Measurements from ENCODE around the gene SMIM7. TPM values are rescaled to one million over a fixed set of nuclear protein-coding genes. Genes with fewer than 3 reads are reported as not detected.

Gene SMIM7
- total and polyA plus RNA-seq, 2 experiments from 2014 or later = 67.2 to 88.2 TPM

DNA sequence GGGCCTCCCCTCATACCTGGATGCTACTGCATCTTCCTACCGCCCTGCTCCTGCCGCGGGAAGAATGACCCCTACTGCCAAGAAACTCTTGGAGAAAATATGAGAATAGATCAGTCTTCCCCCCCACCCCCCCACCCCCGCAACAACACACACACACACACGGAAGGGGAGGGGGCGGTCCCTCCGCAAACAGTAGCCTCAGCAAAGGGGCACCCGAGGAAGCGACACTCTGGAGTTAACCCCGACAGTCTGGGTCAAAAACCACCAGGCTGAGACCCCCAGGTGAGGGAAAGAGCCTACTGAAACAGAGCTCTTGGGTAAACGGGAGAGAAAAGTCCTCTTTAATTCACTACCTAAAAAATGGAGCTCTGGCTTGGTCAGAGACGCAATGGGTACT, 33.1 kb downstream of the SMIM7 start:
- Histone ChIP-seq H3K4me3 (peak overlapping the region; percentile 98), H3K27me3 (no peaks in the 10 kb centered on the region), H3K9me3 (ENCODE audit: low read depth) (no peaks in the 10 kb centered on the region), H3K27ac (peak overlapping the region; percentile 86), H3K4me1 (ENCODE audit: low read depth) (peaks cover 13% of the 10 kb centered on the region), H3K36me3 (no peaks in the 10 kb centered on the region)
- TF ChIP-seq, protein P1, sequence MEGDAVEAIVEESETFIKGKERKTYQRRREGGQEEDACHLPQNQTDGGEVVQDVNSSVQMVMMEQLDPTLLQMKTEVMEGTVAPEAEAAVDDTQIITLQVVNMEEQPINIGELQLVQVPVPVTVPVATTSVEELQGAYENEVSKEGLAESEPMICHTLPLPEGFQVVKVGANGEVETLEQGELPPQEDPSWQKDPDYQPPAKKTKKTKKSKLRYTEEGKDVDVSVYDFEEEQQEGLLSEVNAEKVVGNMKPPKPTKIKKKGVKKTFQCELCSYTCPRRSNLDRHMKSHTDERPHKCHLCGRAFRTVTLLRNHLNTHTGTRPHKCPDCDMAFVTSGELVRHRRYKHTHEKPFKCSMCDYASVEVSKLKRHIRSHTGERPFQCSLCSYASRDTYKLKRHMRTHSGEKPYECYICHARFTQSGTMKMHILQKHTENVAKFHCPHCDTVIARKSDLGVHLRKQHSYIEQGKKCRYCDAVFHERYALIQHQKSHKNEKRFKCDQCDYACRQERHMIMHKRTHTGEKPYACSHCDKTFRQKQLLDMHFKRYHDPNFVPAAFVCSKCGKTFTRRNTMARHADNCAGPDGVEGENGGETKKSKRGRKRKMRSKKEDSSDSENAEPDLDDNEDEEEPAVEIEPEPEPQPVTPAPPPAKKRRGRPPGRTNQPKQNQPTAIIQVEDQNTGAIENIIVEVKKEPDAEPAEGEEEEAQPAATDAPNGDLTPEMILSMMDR (IDR thresholded peaks at IDR 0.05; ENCODE audit: low read depth, low read length) = no peak
- no peak for DNase-seq (ENCODE audit: low read depth in 1 of 2, low spot score in 1 of 2)

DNA sequence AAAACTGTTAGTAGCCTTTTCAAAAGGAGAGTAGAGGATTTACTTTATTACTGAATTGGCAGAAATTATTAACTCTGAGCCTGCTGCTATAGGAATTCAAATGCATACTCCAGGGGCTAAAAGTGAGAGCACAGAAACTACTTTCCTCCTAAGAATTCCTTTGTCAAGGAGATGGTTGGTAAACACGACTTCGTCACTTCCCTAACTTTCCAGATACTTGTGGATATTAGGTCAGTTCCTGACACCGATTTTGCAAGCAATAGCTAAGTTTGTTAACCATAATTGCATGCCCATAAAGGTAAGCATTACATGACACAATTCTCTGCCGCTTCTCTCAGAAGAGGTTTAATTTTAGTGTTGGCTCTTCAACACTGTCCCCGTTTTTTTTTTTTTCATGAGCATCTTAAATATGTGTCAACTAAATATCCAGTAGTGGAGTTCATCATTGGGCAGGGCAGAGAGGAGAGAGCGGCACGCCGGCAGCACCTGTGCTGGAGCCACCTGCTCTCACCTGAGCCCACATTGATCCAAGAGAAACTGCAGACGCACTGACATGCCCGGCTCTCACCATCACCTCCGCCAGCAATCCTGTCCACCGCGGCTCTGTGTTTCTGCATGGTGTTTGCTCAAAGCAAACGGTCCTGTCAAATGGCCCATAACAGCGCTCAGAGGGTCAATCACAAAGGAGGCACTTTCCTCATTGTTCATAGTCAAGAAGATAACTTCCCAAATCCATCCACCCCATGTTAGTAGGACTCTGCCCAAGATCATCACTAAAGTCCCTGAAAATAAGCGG, 34.6 kb downstream of the SMIM7 start:
- Histone ChIP-seq H3K4me1 (ENCODE audit: low read depth) (peaks cover 13% of the 10 kb centered on the region), H3K36me3 (no peaks in the 10 kb centered on the region), H3K4me3 (no peak overlapping the region), H3K9me3 (ENCODE audit: low read depth) (no peaks in the 10 kb centered on the region), H3K27ac (no peak overlapping the region), H3K27me3 (no peaks in the 10 kb centered on the region)
- TF ChIP-seq, protein P1 (IDR thresholded peaks at IDR 0.05; ENCODE audit: low read depth, low read length) = no peak
- no peak for DNase-seq (ENCODE audit: low read depth in 1 of 2, low spot score in 1 of 2)

DNA sequence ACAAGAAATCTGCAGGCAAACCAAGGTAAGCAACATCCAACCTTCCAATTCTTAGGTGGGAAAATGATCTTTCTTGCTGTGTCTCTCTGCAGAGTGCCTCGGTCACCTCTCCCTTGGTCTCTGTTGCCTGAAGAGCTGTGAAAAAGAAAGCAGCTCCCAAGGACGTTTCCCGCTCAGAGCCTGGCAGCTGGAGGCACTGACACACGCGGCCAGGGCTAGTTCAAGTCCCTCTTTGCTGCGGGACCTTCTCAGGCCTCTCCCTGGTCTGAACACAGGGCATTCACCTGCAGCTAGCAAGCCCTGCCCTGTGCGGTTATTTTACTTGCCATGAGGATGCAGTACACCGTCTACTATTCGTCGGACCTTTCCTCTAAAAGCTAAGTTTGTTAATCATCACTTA, 35.7 kb downstream of the SMIM7 start:
- DNase-seq (ENCODE audit: low read depth in 1 of 2, low spot score in 1 of 2) = no peak
- Histone ChIP-seq H3K27ac (no peak overlapping the region), H3K36me3 (no peaks in the 10 kb centered on the region), H3K4me3 (no peak overlapping the region), H3K4me1 (ENCODE audit: low read depth) (peaks cover 9% of the 10 kb centered on the region), H3K27me3 (no peaks in the 10 kb centered on the region), H3K9me3 (ENCODE audit: low read depth) (no peaks in the 10 kb centered on the region)
- TF ChIP-seq, protein P1 (IDR thresholded peaks at IDR 0.05; ENCODE audit: low read depth, low read length) = no peak

DNA sequence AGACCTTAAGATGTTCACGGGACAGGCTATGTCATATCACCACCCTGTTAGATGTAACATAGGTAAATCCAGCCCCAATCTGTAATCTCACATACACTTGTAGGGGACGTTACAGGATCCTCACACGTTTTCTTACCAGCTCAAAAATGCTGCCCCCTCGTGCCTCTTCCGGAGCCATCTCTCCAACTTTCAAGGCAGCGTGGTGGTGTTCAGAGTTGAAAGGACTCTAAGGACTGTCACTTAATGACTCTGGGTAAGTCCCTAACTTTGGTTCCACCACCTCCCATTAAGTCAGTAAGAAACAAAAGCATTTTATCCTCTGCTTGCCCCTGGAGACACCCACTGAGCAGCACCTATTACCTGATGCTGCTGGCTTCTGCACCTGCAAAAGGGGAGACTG, 36.4 kb downstream of the SMIM7 start:
- no peak for DNase-seq (ENCODE audit: low read depth in 1 of 2, low spot score in 1 of 2)
- TF ChIP-seq, protein P1 (IDR thresholded peaks at IDR 0.05; ENCODE audit: low read depth, low read length) = no peak

DNA sequence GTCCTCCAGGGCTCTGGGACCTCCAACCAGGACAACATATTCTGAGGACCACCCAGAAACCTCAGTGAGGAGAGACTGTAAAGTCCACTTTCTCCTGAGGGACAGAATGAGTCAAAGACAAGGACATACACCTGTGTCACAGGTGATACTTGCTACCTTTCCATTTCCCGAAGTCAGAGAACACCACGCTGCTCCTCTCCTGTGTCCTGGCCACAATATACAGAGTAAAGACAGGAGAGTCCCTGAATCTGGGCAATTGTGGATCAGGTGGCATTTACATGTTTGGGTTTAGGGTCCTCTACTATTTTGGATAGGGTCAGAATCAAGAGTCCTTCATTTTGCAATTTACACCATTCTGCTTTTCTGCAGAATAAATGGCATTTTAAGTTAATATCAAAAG, 36.9 kb downstream of the SMIM7 start:
- Histone ChIP-seq H3K27ac (no peak overlapping the region), H3K27me3 (no peaks in the 10 kb centered on the region), H3K4me1 (ENCODE audit: low read depth) (peaks cover 5% of the 10 kb centered on the region), H3K36me3 (no peaks in the 10 kb centered on the region), H3K9me3 (ENCODE audit: low read depth) (no peaks in the 10 kb centered on the region), H3K4me3 (no peak overlapping the region)
- TF ChIP-seq, protein P1 (IDR thresholded peaks at IDR 0.05; ENCODE audit: low read depth, low read length) = no peak
- no peak for DNase-seq (ENCODE audit: low read depth in 1 of 2, low spot score in 1 of 2)

More for the DNA sequence above, 36.4 kb downstream of the SMIM7 start:
- H3K9me3 ChIP-seq (ENCODE audit: low read depth) = no peaks in the 10 kb centered on the region
- no peaks in the 10 kb centered on the region for H3K36me3 ChIP-seq
- peaks cover 5% of the 10 kb centered on the region for H3K4me1 ChIP-seq (ENCODE audit: low read depth)
- H3K4me3 ChIP-seq = no peak overlapping the region
- H3K27ac ChIP-seq = no peak overlapping the region
- no peaks in the 10 kb centered on the region for H3K27me3 ChIP-seq
